Right cardiac atrium (tissue), 5 donors: Measurements from ENCODE around the gene CASR. TPM values are rescaled to one million over a fixed set of nuclear protein-coding genes. Genes with fewer than 3 reads are reported as not detected.

Experiments used
- ATAC-seq, 2 donors: fragments of 200-7000 bp; cut with Tn5 transposase; one replicate each; pipeline versions ENCODE4 v1.8.0 to v1.9.1; 2020; ENCODE audit warnings: moderate library complexity in 2 of 2, mild to moderate bottlenecking in 1 of 2
- DNase-seq, 3 donors: peaks; one replicate each; pipeline ENCODE4 v3.0.0-alpha.2; 2020
- H3K27ac ChIP-seq: one replicate; pipeline ENCODE4 v1.5.1; 2013; ENCODE audit warnings: mild to moderate bottlenecking, low read length, control low read depth, moderate library complexity
- H3K27me3 ChIP-seq: one replicate; pipeline ENCODE4 v1.6.1; 2013; ENCODE audit not compliant: control insufficient read depth, insufficient read depth
- H3K4me1 ChIP-seq: one replicate; pipeline ENCODE4 v1.6.1; 2013; ENCODE audit warnings: low read length; ENCODE audit not compliant: control insufficient read depth, insufficient read depth
- H3K4me3 ChIP-seq: one replicate; pipeline ENCODE4 v1.5.1; 2013; ENCODE audit warnings: low read length, control low read depth
- H3K9me3 ChIP-seq: one replicate; pipeline ENCODE4 v1.6.1; 2013; ENCODE audit warnings: low read length; ENCODE audit not compliant: control insufficient read depth
- WGBS: extraction: QIAGEN DNeasy Blood & Tissue Kit; methylation state at CpG from one replicate; pipeline ENCODE4 v1.1.7; 2013; 5-methylcytosine and 5-hydroxymethylcytosine counted together
- intact Hi-C, 4 donors: fragments of 100-400 bp; cut with DNase I; formaldehyde crosslinking; loops; one replicate each; pipeline versions ENCODE4 v1.11.0 to v1.14.0; 2022 to 2023
- polyA plus RNA-seq: library from polyadenylated mRNA; stranded (reverse); fragments of 200-250 nt; gene quantifications from one replicate; pipeline ENCODE4 v1.2.3, GENCODE V29; 2013
- total RNA-seq, 4 donors: library from RNA; stranded (reverse); fragmentation: NEBNext Ultra II Directional; extraction: Animal tissue kit (Norgen Biotek cat#: 25700); gene quantifications; one replicate each; pipeline ENCODE4 v1.2.1, GENCODE V29; 2021
- donor health status: healthy with polysubstance abuse.
- donor health status: DM: no; HTN: yes; CAD: no.
- donor health status: DM: no; HTN: no; CAD: no.
- donor health status: DM: no; HTN: yes; CAD: no; lungs with severe emphysema.
- donor health status: DM: yes; HTN: yes; CAD: no.

CASR gene
- total and polyA plus RNA-seq, 5 donors: not detected

DNA sequence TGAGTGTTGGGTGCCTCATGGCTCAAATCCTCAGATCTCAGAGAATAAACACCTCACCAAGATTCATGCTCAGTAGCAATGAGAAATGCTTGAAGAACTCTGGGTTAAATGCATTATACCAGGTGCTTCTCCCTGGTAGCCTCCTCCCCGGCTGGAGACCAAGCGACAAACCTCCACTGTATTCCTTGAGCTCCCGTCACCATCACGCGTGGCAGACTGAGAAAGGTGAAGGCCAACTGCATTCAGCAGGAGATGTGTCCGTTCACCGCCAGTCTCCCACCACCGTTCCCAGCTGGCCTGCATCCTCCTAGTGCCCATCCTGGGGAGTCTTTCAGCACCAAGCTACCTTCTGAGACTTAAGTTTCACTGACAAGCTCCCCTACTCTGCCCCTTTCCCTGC, 149.1 kb downstream of the CASR start:
- DNase-seq (no peak), ATAC-seq (no peak)
- no peaks in the 10 kb centered on the region for H3K27me3 ChIP-seq
- no peaks in the 10 kb centered on the region for H3K4me1 ChIP-seq
- H3K4me3 ChIP-seq: no peak overlapping the region
- H3K27ac ChIP-seq: no peak overlapping the region
- intact Hi-C loops: no loop called here
- WGBS: 88% methylated on average over 8 of the region's 8 CpGs
- H3K9me3 ChIP-seq: no peaks in the 10 kb centered on the region

Other genes starting within 250 kb of the CASR start
- not detected for gene ILDR1, start 161.4 kb upstream of the CASR start, total RNA-seq
- not detected for gene ILDR1, start 161.4 kb upstream of the CASR start, polyA plus RNA-seq
- 1 to 10 TPM; 3.1 to 5.4 (median 5.1) TPM for gene CD86, start 128.3 kb upstream of the CASR start, total RNA-seq
- gene CD86, start 128.3 kb upstream of the CASR start, polyA plus RNA-seq: 0.91 TPM
- 1 to 10 TPM; 1.5 to 4.1 (median 3.8) TPM for gene CSTA, start 141.6 kb downstream of the CASR start, total RNA-seq
- 3.6 TPM for gene CSTA, start 141.6 kb downstream of the CASR start, polyA plus RNA-seq
- gene MIX23, start 199.6 kb downstream of the CASR start, total RNA-seq: 10 to 100 TPM; 16.7 to 35.3 (median 22.8) TPM
- gene MIX23, start 199.6 kb downstream of the CASR start, polyA plus RNA-seq: 44.7 TPM
- 100 to 1,000 TPM; 134 to 174 (median 146) TPM for gene FAM162A, start 200.5 kb downstream of the CASR start, total RNA-seq
- gene FAM162A, start 200.5 kb downstream of the CASR start, polyA plus RNA-seq: 300 TPM
- gene WDR5B, start 232.4 kb downstream of the CASR start, total RNA-seq: 1 to 10 TPM; 3.3 to 4.0 (median 3.8) TPM
- 2.0 TPM for gene WDR5B, start 232.4 kb downstream of the CASR start, polyA plus RNA-seq